GM21515 (cell line): ENCODE measurements around the gene AKAP13.
A peak's percentile ranks its signal among the peaks of the same experiment; 100 is the strongest.

ENCODE experiments used
- ATAC-seq: cut with Tn5 transposase; IDR thresholded peaks from one replicate; pipeline ENCODE4 v1.9.1; 2021; ENCODE audit not compliant: unreplicated experiment

The AKAP13 gene

GRCh38 chr15:85692321-85692720, 311.9 kb downstream of the AKAP13 start:
- no peak for ATAC-seq

DNA sequence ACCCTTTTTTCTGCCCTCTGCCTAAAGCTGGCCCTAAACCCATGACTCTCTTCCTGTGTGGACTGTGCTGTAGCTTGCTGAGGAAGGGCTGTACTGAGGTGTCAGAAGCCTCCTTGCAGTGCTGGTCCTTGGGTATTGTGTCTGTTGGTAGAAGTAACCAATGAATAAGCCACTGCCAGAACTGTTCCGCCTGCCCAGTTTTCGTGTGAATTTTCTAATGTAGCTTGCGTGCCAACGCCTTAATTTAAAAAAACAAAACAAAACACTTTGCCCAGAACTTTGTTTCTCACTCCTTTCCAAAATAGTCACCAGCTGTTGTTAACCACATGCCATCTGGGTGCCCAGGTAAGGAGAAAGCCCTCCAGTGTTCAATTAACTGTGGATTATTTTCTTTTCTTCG, 312.5 kb downstream of the AKAP13 start:
- no peak for ATAC-seq

DNA sequence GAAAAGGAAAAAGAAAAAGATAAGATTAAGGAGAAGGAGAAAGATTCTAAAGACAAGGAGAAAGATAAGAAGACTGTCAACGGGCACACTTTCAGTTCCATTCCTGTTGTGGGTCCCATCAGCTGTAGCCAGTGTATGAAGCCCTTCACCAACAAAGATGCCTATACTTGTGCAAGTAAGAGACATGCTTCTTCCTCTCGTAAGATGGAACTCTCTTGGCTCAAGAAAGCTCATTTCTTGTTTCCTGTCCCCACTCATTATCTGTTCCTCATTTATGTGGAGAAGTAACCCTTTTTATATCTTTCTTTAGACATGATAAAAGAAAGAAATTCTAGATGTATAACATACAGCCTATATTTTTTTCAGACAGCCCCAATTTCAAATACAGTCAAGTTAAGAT, 312.9 kb downstream of the AKAP13 start:
- ATAC-seq, result no peak

GRCh38 chr15:85694091-85694490, 313.7 kb downstream of the AKAP13 start:
- no peak for ATAC-seq

- ATAC-seq, result no peak
These were observed 320.4 kb downstream of the AKAP13 start for GRCh38 chr15:85700767-85701166.

- no peak for ATAC-seq
These were observed 322.1 kb downstream of the AKAP13 start for GRCh38 chr15:85702321-85703101.

GRCh38 chr15:85704066-85704465, 323.7 kb downstream of the AKAP13 start:
- no peak for ATAC-seq

DNA sequence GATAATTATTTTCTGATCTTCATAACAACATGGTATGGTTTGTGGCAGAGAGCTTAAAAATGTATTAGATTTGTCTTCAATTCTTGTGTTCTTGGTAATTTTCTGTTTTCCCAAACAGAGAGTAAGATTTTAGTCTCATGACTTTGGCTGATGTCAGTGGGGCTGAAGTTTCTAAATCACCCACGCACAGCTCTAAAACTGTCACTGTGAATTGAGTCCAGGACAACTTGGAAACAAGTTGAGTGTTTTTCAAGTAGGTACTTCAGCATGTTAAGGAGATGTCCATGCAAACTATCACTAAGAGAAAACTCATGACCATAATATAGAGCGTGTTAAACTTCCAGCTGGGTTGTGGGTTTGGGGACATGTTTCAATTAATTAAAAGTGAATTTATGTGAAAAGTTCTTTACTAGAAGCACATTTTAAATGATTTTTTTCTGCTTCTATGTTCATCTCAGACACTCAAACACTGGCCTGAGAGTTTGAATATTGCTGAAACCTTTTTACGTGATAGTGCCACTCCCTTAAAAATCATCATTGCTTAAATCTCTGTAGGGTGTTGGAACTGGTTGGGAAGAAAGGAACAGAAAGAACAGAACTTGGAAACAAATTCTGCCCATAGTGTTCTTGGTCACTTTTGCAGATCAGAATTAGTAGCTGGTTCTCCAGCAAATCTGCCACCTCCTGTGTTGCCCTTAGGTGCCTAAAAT, 324.5 kb downstream of the AKAP13 start:
- no peak for ATAC-seq

GRCh38 chr15:85706779-85707518, 326.5 kb downstream of the AKAP13 start:
- ATAC-seq, result peak; percentile 30

- ATAC-seq, result peak; percentile 14
These were observed 327.3 kb downstream of the AKAP13 start for GRCh38 chr15:85707519-85708338.

DNA sequence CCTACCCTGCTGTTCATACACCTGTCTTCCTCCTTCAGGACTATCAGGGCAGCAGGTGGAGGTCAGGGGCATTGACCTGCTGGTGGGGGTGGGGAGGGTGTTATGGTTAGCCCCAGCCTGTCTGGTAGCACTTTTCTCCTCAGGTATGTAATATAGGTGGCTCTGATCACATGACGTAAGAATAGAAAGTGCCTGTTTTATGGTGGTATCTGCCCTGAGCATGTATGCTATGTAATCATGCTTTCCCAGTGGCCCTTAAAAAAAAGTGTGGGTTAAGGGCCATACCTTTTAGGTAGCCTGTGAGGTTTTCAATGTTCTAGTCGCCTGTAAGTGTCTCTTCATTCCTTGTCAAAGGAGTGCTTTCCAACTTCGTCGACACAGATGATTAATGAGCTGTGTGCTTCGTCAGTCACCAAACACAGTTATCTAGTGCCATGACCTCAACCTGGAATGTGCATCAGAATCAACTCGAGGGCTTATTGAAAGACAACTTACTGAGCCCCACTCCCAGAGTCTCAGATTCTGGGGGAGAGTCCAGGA, 328.1 kb downstream of the AKAP13 start:
- ATAC-seq, result no peak

GRCh38 chr15:85709250-85709649, 328.8 kb downstream of the AKAP13 start:
- no peak for ATAC-seq

- ATAC-seq, result peak; percentile 33
These were observed 330.0 kb downstream of the AKAP13 start for GRCh38 chr15:85710340-85710842.

GRCh38 chr15:85711580-85712192, 331.3 kb downstream of the AKAP13 start:
- no peak for ATAC-seq

DNA sequence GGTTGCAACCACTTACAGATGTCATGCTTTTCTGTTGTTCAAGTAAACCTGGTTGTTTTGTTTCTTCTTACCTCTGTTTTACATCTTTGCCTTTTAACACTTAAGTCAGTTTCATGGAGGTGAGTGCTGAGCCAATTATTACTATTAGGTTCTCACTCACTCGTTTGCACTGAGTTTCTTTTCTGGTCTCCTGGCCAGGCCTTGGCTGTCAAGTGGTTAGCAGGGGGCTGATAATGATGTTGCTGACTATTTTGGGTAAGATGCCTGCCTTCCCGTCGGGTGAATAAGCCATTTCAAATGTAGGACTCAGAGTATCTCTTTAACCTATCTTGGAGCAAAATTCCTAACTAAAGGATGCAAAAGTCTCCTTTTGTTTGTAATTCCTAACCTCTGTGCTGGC, 335.9 kb downstream of the AKAP13 start:
- no peak for ATAC-seq

DNA sequence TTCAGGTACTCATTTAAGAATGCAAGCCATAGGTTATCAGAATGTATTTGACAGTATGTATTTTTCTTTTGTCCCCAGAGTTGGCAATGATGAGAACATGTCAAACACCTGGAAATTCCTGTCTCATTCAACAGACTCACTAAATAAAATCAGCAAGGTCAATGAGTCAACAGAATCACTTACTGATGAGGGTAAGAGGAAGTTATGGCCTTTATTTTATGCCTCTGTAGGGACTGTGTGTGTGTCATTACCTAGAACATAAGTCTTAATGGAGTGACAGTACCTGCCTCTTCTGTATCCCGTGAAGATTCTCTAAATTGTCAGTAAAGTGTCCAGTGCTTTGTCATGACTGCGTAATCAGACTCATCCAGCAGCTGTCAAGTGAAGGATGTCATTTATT, 336.8 kb downstream of the AKAP13 start:
- no peak for ATAC-seq

DNA sequence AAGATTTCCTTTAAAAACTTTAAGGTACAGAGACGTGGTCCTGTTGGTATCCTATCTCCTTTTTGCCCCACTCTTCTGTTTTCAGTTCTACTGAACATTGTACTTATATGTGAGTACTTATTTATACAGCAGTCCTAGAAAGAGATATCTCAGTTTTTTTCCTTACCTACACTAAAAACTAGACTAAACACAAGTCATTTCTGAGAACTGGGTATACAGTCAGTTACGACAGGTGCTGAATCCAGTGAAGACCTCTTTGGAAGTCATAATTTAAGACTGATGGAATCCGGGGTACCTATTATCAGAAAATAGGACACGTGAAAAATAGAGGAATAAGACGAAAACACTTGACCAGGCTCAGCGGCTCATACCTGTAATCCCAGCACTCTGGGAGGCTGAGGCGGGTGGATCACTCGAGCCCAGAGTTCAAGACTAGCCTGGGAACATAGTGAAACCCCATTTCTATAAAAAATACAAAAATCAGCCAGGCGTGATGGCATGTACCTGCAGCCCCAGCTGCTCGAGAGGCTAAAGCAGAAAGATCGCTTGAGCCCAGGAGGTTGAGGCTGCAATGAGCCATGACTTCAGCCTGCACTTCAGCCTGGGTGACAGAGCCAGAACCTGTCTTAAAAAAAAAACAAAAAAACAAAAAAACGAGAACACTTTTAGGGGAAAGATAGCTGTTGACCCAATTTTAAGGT, 338.0 kb downstream of the AKAP13 start:
- peak; percentile 62 for ATAC-seq

DNA sequence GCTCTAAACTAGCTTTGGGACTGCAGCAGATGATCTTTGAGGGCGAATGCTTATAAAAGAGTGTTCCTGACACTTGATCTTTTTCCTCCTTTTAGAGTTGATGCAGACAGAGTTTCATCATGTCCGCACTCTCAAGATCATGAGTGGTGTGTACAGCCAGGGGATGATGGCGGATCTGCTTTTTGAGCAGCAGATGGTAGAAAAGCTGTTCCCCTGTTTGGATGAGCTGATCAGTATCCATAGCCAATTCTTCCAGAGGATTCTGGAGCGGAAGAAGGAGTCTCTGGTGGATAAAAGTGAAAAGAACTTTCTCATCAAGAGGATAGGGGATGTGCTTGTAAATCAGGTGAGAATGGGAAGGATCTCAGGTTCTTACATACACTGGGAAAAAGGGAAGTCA, 338.6 kb downstream of the AKAP13 start:
- no peak for ATAC-seq

DNA sequence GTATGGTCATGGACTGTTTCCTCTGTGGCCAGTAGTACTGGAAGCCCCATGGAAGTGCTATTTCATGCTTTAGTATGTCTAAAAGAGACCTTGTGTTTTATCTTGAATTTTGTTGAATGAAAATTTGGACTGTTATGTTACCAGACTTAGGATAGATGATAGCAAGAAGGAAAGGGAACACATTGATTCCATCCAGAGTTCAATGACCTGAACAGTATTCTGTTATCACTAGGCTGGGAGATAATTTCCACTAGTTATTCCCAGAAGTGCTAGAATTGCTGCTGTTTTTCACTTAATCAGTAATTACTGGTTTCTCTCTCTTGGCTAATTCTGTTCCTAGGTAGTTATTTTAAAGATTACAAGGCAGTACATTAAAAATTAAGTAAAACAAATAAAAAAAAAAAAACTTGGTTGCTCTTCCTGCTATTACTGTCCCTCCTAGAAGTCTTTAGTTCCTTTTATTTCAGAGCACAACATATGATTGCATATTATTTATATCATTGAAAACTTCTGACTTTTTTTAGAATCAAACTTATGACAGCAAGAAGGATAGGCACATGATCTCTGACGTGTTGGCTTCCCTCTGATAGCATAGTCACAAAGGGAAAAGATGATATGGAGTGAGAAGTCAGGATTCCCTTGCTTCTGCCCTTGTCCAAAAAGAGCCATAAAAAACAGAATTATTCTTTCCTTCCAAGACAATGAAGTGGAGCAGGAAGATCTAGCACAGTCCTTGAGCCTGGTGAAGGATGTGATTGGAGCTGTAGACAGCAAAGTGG, 342.2 kb downstream of the AKAP13 start:
- no peak for ATAC-seq
